ENCODE results near the gene NOTO.
A peak's percentile ranks its signal among the peaks of the same experiment; 100 is the strongest.

Gene NOTO

GRCh38 chr2:73225513-73226360 lies 23.4 kb downstream of the NOTO start:
- no peak overlapping the region for H3K4me3 ChIP-seq (ENCODE audit: control insufficient read depth, low read depth, low read length)
- TF ChIP-seq, protein P1, sequence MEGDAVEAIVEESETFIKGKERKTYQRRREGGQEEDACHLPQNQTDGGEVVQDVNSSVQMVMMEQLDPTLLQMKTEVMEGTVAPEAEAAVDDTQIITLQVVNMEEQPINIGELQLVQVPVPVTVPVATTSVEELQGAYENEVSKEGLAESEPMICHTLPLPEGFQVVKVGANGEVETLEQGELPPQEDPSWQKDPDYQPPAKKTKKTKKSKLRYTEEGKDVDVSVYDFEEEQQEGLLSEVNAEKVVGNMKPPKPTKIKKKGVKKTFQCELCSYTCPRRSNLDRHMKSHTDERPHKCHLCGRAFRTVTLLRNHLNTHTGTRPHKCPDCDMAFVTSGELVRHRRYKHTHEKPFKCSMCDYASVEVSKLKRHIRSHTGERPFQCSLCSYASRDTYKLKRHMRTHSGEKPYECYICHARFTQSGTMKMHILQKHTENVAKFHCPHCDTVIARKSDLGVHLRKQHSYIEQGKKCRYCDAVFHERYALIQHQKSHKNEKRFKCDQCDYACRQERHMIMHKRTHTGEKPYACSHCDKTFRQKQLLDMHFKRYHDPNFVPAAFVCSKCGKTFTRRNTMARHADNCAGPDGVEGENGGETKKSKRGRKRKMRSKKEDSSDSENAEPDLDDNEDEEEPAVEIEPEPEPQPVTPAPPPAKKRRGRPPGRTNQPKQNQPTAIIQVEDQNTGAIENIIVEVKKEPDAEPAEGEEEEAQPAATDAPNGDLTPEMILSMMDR (conservative IDR thresholded peaks at IDR 0.05; ENCODE audit: control insufficient read depth, insufficient read depth, low read depth, low read length) = no peak
- no peak for DNase-seq (ENCODE audit: low read depth)

DNA sequence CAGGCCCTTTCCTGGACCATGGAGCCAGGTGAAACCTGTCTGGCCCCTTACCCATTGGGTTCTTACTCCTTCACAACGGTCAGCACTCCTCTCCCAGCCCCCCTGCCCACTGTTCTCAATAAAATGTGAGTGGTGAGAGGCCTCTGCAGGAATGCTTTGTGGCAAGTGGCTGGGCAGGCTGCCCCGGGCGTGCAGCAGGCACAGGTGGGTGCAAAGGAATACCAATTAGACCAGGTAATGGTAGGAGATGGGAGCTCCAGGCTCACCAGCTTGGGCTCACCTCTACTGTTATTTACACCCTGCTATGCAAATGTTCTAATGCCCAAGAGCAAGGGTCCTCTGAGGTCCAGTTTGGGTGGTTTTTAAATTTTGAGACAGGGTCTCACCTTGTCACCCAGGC lies 24.7 kb downstream of the NOTO start:
- DNase-seq (ENCODE audit: low read depth) = no peak
- TF ChIP-seq, protein P1 (conservative IDR thresholded peaks at IDR 0.05; ENCODE audit: control insufficient read depth, insufficient read depth, low read depth, low read length) = no peak
- no peak overlapping the region for H3K4me3 ChIP-seq (ENCODE audit: control insufficient read depth, low read depth, low read length)

DNA sequence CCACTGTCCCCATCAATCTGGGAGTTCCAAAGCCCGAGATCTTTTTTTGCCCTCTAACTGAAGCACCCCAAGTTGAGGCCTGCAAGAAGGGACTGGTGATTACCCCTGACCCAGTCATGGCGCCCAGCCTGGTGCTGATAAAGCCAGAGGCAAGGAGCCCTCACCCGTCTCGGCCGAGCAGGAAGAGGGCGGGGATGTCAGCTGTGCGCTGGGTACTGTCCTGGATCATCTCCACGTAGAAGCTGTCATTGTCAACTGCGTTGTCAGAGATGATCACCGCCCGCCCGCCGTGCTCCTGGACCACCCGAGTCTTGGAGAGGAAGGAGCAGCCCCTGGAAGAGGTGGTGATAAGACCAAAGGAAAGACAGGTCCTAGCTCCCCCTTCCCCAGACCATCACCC lies 26.3 kb downstream of the NOTO start:
- TF ChIP-seq, protein P1 (conservative IDR thresholded peaks at IDR 0.05; ENCODE audit: control insufficient read depth, insufficient read depth, low read depth, low read length) = no peak

GRCh38 chr2:73232403-73233153 lies 30.2 kb downstream of the NOTO start:
- TF ChIP-seq, protein P1 (conservative IDR thresholded peaks at IDR 0.05; ENCODE audit: control insufficient read depth, insufficient read depth, low read depth, low read length) = no peak
- peak overlapping the region; percentile 80 for H3K4me3 ChIP-seq (ENCODE audit: control insufficient read depth, low read depth, low read length)
- no peak for DNase-seq (ENCODE audit: low read depth)

More for the DNA sequence above, 26.3 kb downstream of the NOTO start:
- no peak overlapping the region for H3K4me3 ChIP-seq (ENCODE audit: control insufficient read depth, low read depth, low read length)
- no peak for DNase-seq (ENCODE audit: low read depth)

DNA sequence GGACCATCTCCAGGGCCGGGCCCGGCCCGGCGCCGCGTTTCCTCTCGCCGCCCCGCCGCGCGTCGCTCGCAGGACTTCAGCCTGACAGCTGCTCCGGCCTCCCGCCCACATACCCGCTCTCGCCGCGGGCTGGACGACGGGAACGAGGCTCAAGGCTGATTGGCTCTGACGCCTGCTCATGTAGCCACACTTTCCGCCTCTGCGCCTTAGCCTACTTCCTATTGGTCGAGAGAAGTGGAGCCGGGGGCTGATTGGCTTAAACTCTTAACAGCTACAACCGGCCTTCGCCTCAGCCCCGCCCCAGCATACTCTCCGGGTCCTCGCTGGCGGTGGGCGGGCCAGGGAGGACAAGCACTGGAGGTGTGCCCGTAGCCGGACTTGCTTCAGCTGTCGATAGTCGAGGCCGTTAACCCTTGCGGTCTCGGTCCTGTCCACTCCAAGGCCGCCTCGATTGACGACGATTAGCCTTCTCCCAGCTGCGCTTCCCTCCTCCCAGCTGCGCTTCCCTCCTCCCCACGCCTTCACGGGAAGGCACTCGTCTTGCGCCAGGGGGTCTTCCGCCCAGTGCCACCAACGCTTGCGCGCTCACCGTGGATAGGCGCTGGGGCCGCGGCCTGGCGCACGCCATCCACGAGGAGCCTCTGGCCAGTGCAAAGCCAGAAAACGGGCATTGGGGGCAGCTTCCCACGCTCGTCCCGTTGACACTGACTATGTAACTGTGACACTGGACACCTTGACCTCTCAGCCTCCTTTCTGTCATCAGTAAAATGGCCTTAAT lies 31.0 kb downstream of the NOTO start, which contains the start of gene PRADC1:
Gene PRADC1 (minus strand): TSS at position 86 of the 778 bp plus-strand sequence. CDS start 79 bp downstream, at position 7.
- TF ChIP-seq, protein P1 (conservative IDR thresholded peaks at IDR 0.05; ENCODE audit: control insufficient read depth, insufficient read depth, low read depth, low read length) = no peak

More for the DNA sequence above, 31.0 kb downstream of the NOTO start, which contains the start of gene PRADC1:
- peak; percentile 99 for DNase-seq (ENCODE audit: low read depth)
- peak within 1 kb of the TSS; percentile 85 for H3K4me3 ChIP-seq (ENCODE audit: control insufficient read depth, low read depth, low read length)

Data from fibroblast of mammary gland (primary cell).